CD8-positive, alpha-beta memory T cell (primary cell): ENCODE data around the gene IL20. TPM values are rescaled to one million over a fixed set of nuclear protein-coding genes. Genes with fewer than 3 reads are reported as not detected.

Experiments used
- CTCF ChIA-PET: fragments of 350-600 bp; sonication (Branson Sonifier 250); formaldehyde crosslinking; loops from one replicate; lab custom pipeline; 2021; ENCODE audit warnings: antibody characterized with exemption; lab: Charles Lee
- POLR2A ChIA-PET: fragments of 350-600 bp; sonication (Branson Sonifier 250); formaldehyde crosslinking; loops from one replicate; lab custom pipeline; 2021; ENCODE audit warnings: antibody characterized with exemption; lab: Charles Lee
- DNase-seq, 5 donors: peaks; one replicate each; pipeline versions ENCODE4 v3.0.0 to v3.0.0-alpha.2; 2020 to 2022; ENCODE audit warnings: mixed read lengths in 1 of 5
- H3K27ac ChIP-seq: one replicate; pipeline ENCODE4 v1.7.0; 2013; ENCODE audit warnings: low read depth, mild to moderate bottlenecking, low read length, moderate library complexity
- H3K27me3 ChIP-seq: 2 replicates; pipeline ENCODE4 v1.7.0; 2013; ENCODE audit warnings: low read length, mild to moderate bottlenecking; ENCODE audit not compliant: insufficient read depth, poor library complexity, severe bottlenecking
- H3K36me3 ChIP-seq: 2 replicates; pipeline ENCODE4 v1.7.0; 2013; ENCODE audit warnings: mild to moderate bottlenecking, low read length, moderate library complexity; ENCODE audit not compliant: insufficient read depth
- H3K4me1 ChIP-seq: 2 replicates; pipeline ENCODE4 v1.7.0; 2013; ENCODE audit warnings: mild to moderate bottlenecking, low read length, moderate library complexity; ENCODE audit not compliant: insufficient read depth
- H3K4me3 ChIP-seq: 2 replicates; pipeline ENCODE4 v1.7.0; 2013; ENCODE audit warnings: mild to moderate bottlenecking, low read length
- H3K9me3 ChIP-seq: 2 replicates; pipeline ENCODE4 v1.7.0; 2013; ENCODE audit warnings: mild to moderate bottlenecking, low read length
- H3K27ac Mint-ChIP-seq, 8 donors: one replicate each; pipeline ENCODE4 v1.8.0; 2020 to 2021; ENCODE audit warnings: mixed read lengths in 8 of 8, mild to moderate bottlenecking in 6 of 8, inconsistent platforms in 3 of 8, moderate library complexity in 3 of 8
- H3K27me3 Mint-ChIP-seq, 2 donors: one replicate each; pipeline ENCODE4 v1.8.0; 2020 to 2021; ENCODE audit warnings: mixed read lengths in 2 of 2, mild to moderate bottlenecking in 1 of 2, moderate library complexity in 1 of 2
- H3K36me3 Mint-ChIP-seq, 3 donors: one replicate each; pipeline ENCODE4 v1.8.0; 2020 to 2021; ENCODE audit warnings: mixed read lengths in 3 of 3, inconsistent platforms in 1 of 3, mild to moderate bottlenecking in 1 of 3
- H3K4me1 Mint-ChIP-seq, 3 donors: one replicate each; pipeline ENCODE4 v1.8.0; 2020 to 2021; ENCODE audit warnings: mixed read lengths in 3 of 3, inconsistent platforms in 1 of 3, mild to moderate bottlenecking in 1 of 3
- H3K4me3 Mint-ChIP-seq, 7 donors: one replicate each; pipeline ENCODE4 v1.8.0; 2020 to 2021; ENCODE audit warnings: mixed read lengths in 7 of 7, mild to moderate bottlenecking in 6 of 7, moderate library complexity in 4 of 7, inconsistent platforms in 2 of 7
- H3K9me3 Mint-ChIP-seq, 5 donors: one replicate each; pipeline ENCODE4 v1.8.0; 2020 to 2022; ENCODE audit warnings: mixed read lengths in 5 of 5, mild to moderate bottlenecking in 3 of 5, moderate library complexity in 2 of 5, inconsistent platforms in 1 of 5
- polyA plus RNA-seq: library from polyadenylated mRNA; unstranded; fragments of 300-500 nt; fragmentation: Illumina TruSeq; gene quantifications from one replicate; pipeline ENCODE4 v1.2.3, GENCODE V29; 2021
- total RNA-seq, 2 experiments: library from RNA; stranded (reverse); gene quantifications; one replicate each; pipeline ENCODE4 v1.2.3, GENCODE V29; 2021

The IL20 gene
- total and polyA plus RNA-seq, 3 experiments from 2014 or later = not detected

- no peaks in the 10 kb centered on the region for H3K4me1 ChIP-seq
- Mint-ChIP-seq H3K27ac (no peak overlapping the region), H3K9me3 (peaks cover 12 to 20% (median 18%) of the 10 kb centered on the region in 5 donors), H3K36me3 (peaks cover 1 to 15% (median 2%) of the 10 kb centered on the region in 3 donors), H3K27me3 (peaks cover 0 to 4% of the 10 kb centered on the region in 2 donors), H3K4me1 (no peaks in the 10 kb centered on the region), H3K4me3 (no peak overlapping the region)
- CTCF ChIA-PET = no interaction called here
- H3K27me3 ChIP-seq = no peaks in the 10 kb centered on the region
- no peak for DNase-seq
- H3K9me3 ChIP-seq = peaks cover 7% of the 10 kb centered on the region
- POLR2A ChIA-PET = no interaction called here
- H3K4me3 ChIP-seq = no peak overlapping the region
- no peaks in the 10 kb centered on the region for H3K36me3 ChIP-seq
- H3K27ac ChIP-seq = no peak overlapping the region
Measured at GRCh38 chr1:206882555-206882954, 17.1 kb downstream of the IL20 start.

DNA sequence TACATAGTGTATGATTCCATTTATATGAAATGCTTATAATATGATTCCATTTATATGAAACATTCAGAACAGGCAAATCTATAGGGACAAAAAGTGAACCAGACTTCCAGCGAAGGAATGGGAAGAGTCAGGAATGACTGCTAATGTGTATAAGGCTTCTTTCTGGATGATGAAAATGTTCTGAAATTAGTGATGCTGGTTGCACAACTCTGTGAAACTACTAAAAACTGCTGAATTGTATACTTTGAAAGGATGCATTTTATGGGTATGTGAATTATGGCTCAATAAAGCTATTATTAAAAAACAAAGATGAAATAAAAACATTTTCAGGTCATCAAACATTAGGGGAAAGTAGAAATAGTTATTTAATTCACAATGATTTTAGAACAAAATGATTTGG, 17.7 kb downstream of the IL20 start:
- Histone ChIP-seq H3K4me3 (no peak overlapping the region), H3K27me3 (no peaks in the 10 kb centered on the region), H3K9me3 (peaks cover 5% of the 10 kb centered on the region), H3K4me1 (no peaks in the 10 kb centered on the region), H3K36me3 (no peaks in the 10 kb centered on the region), H3K27ac (no peak overlapping the region)
- H3K4me3 Mint-ChIP-seq = no peak overlapping the region
- H3K27me3 Mint-ChIP-seq = peaks cover 0 to 4% of the 10 kb centered on the region in 2 donors
- peaks cover 10 to 15% (median 14%) of the 10 kb centered on the region in 5 donors for H3K9me3 Mint-ChIP-seq
- POLR2A ChIA-PET = no interaction called here
- no peaks in the 10 kb centered on the region for H3K4me1 Mint-ChIP-seq
- H3K36me3 Mint-ChIP-seq = peaks cover 1 to 10% (median 2%) of the 10 kb centered on the region in 3 donors
- CTCF ChIA-PET = no interaction called here
- H3K27ac Mint-ChIP-seq = no peak overlapping the region
- DNase-seq = no peak

DNA sequence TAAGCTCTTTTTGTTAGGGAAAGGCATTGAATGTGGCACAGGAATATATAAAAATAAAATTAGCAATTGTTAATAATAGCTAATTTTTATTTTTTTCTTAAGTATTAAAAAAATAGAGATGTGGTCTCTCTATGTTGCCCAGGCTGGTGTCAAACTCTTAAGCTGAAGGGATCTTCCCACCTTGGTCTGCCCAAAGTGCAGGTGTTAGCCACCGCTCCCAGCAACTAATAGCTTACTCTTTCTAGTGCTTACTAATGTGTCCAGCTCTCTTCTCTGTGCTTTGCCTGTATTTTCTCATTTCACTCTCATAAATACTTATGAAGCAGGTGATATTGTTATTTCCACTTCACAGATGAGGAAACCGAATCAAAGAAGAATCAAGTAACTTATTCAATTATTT, 18.5 kb downstream of the IL20 start:
- Mint-ChIP-seq H3K27ac (no peak overlapping the region), H3K4me3 (no peak overlapping the region), H3K9me3 (peaks cover 5 to 9% (median 7%) of the 10 kb centered on the region in 5 donors), H3K27me3 (peaks cover 0 to 4% of the 10 kb centered on the region in 2 donors), H3K4me1 (no peaks in the 10 kb centered on the region), H3K36me3 (peaks cover 1 to 7% (median 4%) of the 10 kb centered on the region in 3 donors)
- ChIA-PET POLR2A (no interaction called here), CTCF (interaction anchor here (0.7 to 2.3 kb wide), 2 partner anchors 14 to 29 kb away, joined by 4 to 7 read pairs; no protein-coding TSS in a partner anchor)
- DNase-seq = no peak
- Histone ChIP-seq H3K27me3 (no peaks in the 10 kb centered on the region), H3K4me1 (no peaks in the 10 kb centered on the region), H3K27ac (no peak overlapping the region), H3K36me3 (no peaks in the 10 kb centered on the region), H3K4me3 (no peak overlapping the region), H3K9me3 (no peaks in the 10 kb centered on the region)

GRCh38 chr1:206885341-206886060, 20.1 kb downstream of the IL20 start:
- peaks cover 6% of the 10 kb centered on the region for H3K4me1 ChIP-seq
- no peak overlapping the region for H3K27ac ChIP-seq
- Mint-ChIP-seq H3K27ac (no peak overlapping the region), H3K9me3 (no peaks in the 10 kb centered on the region), H3K36me3 (peaks cover 0 to 4% (median 0%) of the 10 kb centered on the region in 3 donors), H3K4me1 (peaks cover 0 to 3% (median 3%) of the 10 kb centered on the region in 3 donors), H3K4me3 (no peak overlapping the region), H3K27me3 (peaks cover 5 to 8% of the 10 kb centered on the region in 2 donors)
- ChIA-PET CTCF (interaction anchor here (1.2 to 2.3 kb wide), 4 partner anchors 9 to 97 kb away, joined by 3 to 7 read pairs (median 4); partner anchors contain the start of gene IL20), POLR2A (no interaction called here)
- DNase-seq = no peak
- no peaks in the 10 kb centered on the region for H3K36me3 ChIP-seq
- H3K4me3 ChIP-seq = no peak overlapping the region
- no peaks in the 10 kb centered on the region for H3K9me3 ChIP-seq
- no peaks in the 10 kb centered on the region for H3K27me3 ChIP-seq

DNA sequence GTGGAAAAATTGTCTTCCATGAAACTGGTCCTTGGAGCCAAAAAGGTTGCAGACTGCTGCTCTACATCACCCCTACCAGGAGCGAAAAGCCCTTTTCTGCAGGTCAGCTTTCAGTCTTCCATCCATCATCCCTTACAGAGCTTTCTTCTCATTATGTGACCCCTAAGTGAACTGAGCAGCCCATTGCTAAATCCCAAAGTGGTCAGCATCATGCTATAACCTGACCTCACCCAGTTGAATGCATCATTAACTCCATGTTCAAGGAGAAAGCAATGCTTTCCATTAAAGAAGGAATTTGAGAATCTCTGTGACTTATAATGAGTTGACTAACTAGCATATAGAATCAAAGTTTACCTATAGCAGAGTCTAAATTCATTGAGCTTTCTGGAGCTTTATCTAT, 21.4 kb downstream of the IL20 start:
- no peaks in the 10 kb centered on the region for H3K9me3 ChIP-seq
- ChIA-PET POLR2A (no interaction called here), CTCF (interaction anchor here (1.1 kb wide), 1 partner anchor 152 kb away, joined by 3 read pairs; no protein-coding TSS in a partner anchor)
- no peaks in the 10 kb centered on the region for H3K36me3 ChIP-seq
- Mint-ChIP-seq H3K27me3 (peaks cover 5 to 8% of the 10 kb centered on the region in 2 donors), H3K9me3 (no peaks in the 10 kb centered on the region), H3K27ac (no peak overlapping the region), H3K36me3 (peaks cover 0 to 5% (median 4%) of the 10 kb centered on the region in 3 donors), H3K4me3 (no peak overlapping the region), H3K4me1 (peaks cover 3 to 12% (median 12%) of the 10 kb centered on the region in 3 donors)
- H3K27ac ChIP-seq = no peak overlapping the region
- H3K4me1 ChIP-seq = peaks cover 14% of the 10 kb centered on the region
- H3K4me3 ChIP-seq = no peak overlapping the region
- DNase-seq = no peak
- H3K27me3 ChIP-seq = no peaks in the 10 kb centered on the region

GRCh38 chr1:206887701-206888100, 22.3 kb downstream of the IL20 start:
- H3K36me3 ChIP-seq = no peaks in the 10 kb centered on the region
- no peaks in the 10 kb centered on the region for H3K27me3 ChIP-seq
- Mint-ChIP-seq H3K27ac (no peak overlapping the region), H3K4me3 (no peak overlapping the region), H3K36me3 (peaks cover 0 to 5% (median 4%) of the 10 kb centered on the region in 3 donors), H3K9me3 (no peaks in the 10 kb centered on the region), H3K27me3 (peaks cover 5 to 8% of the 10 kb centered on the region in 2 donors), H3K4me1 (peaks cover 3 to 12% (median 12%) of the 10 kb centered on the region in 3 donors)
- peaks cover 14% of the 10 kb centered on the region for H3K4me1 ChIP-seq
- no peak for DNase-seq
- no peak overlapping the region for H3K27ac ChIP-seq
- POLR2A ChIA-PET = no interaction called here
- H3K4me3 ChIP-seq = no peak overlapping the region
- H3K9me3 ChIP-seq = no peaks in the 10 kb centered on the region
- CTCF ChIA-PET = interaction anchor here (0.7 to 1.1 kb wide), 3 partner anchors 10 to 153 kb away, joined by 3 read pairs; no protein-coding TSS in a partner anchor

GRCh38 chr1:206890125-206891060, 25.0 kb downstream of the IL20 start:
- no peaks in the 10 kb centered on the region for H3K36me3 ChIP-seq
- Mint-ChIP-seq H3K9me3 (no peaks in the 10 kb centered on the region), H3K36me3 (peaks cover 0 to 5% (median 1%) of the 10 kb centered on the region in 3 donors), H3K4me3 (peak overlapping the region in 2 of 7 donors; percentile 16 to 49), H3K4me1 (peaks cover 3 to 12% (median 12%) of the 10 kb centered on the region in 3 donors), H3K27me3 (peaks cover 5 to 11% of the 10 kb centered on the region in 2 donors), H3K27ac (peak overlapping the region in 2 of 8 donors; percentile 7 to 61)
- no peak for DNase-seq
- H3K27ac ChIP-seq = no peak overlapping the region
- H3K4me3 ChIP-seq = no peak overlapping the region
- no peaks in the 10 kb centered on the region for H3K9me3 ChIP-seq
- H3K27me3 ChIP-seq = no peaks in the 10 kb centered on the region
- H3K4me1 ChIP-seq = peaks cover 14% of the 10 kb centered on the region
- ChIA-PET CTCF (no interaction called here), POLR2A (no interaction called here)
